Measurements from ENCODE around the gene C2orf69. TPM values are rescaled to one million over a fixed set of nuclear protein-coding genes. Genes with fewer than 3 reads are reported as not detected.

The C2orf69 gene
- total RNA-seq, 1 experiment from 2014 or later: 16.4 TPM

DNA sequence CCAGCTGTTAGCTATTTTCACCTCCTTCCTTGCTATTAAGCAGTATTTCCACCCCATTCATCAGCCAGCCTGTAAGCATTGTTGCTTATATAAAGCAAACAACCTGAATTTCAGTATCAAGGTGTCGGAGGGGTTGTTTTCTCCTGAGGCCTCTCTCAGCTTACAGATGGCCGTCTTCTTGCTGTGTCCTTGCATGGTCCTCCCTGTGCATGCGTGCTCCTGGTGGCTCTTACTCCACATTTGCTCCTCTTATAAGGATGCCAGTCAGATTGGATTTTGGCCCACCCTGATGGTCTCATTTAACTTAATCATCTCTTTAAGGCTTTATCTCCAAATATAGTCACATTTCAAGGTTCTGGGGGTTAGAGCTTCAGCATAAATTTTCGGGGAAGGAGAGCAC, 46.9 kb downstream of the C2orf69 start:
- ChIA-PET POLR2A (ENCODE audit: low non-redundant PET) (interaction anchor here (0.5 kb wide), 1 partner anchor 18 kb away, joined by 7 read pairs; no protein-coding TSS in a partner anchor), CTCF (no interaction called here)
- intact Hi-C loops (cut with micrococcal nuclease; ENCODE audit: unreplicated experiment): loop anchor here (5.0 kb wide), 1 partner anchor 854 kb away; the partner anchor contains the start of gene BZW1
- BruUV-seq (replicated peaks): no TSS peak
- H3K27me3 ChIP-seq (replicated peaks; ENCODE audit: insufficient read depth, low read depth, low read length, poor library complexity): no peaks in the 10 kb centered on the region
- peaks cover 33% of the 10 kb centered on the region for H3K36me3 ChIP-seq (ENCODE audit: insufficient read depth, low read length, poor library complexity, severe bottlenecking)
- DNase-seq (ENCODE audit: low spot score): no peak
- H3K4me1 ChIP-seq (ENCODE audit: insufficient read depth, low read length, poor library complexity, severe bottlenecking): peaks cover 9% of the 10 kb centered on the region
- TF ChIP-seq EZH2 (IDR thresholded peaks at IDR 0.05; ENCODE audit: borderline replicate concordance, low read depth, low read length, poor library complexity, severe bottlenecking): no peak
- TF ChIP-seq, protein P1, sequence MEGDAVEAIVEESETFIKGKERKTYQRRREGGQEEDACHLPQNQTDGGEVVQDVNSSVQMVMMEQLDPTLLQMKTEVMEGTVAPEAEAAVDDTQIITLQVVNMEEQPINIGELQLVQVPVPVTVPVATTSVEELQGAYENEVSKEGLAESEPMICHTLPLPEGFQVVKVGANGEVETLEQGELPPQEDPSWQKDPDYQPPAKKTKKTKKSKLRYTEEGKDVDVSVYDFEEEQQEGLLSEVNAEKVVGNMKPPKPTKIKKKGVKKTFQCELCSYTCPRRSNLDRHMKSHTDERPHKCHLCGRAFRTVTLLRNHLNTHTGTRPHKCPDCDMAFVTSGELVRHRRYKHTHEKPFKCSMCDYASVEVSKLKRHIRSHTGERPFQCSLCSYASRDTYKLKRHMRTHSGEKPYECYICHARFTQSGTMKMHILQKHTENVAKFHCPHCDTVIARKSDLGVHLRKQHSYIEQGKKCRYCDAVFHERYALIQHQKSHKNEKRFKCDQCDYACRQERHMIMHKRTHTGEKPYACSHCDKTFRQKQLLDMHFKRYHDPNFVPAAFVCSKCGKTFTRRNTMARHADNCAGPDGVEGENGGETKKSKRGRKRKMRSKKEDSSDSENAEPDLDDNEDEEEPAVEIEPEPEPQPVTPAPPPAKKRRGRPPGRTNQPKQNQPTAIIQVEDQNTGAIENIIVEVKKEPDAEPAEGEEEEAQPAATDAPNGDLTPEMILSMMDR (conservative IDR thresholded peaks at IDR 0.05; ENCODE audit: low read depth, low read length): no peak
- H3K4me3 ChIP-seq (ENCODE audit: low read depth, low read length, poor library complexity, severe bottlenecking): no peak overlapping the region
- no peak overlapping the region for H3K27ac ChIP-seq (ENCODE audit: low read depth, low read length, poor library complexity, severe bottlenecking)
- H3K9me3 ChIP-seq (ENCODE audit: low read depth, low read length, poor library complexity, severe bottlenecking): no peaks in the 10 kb centered on the region

DNA sequence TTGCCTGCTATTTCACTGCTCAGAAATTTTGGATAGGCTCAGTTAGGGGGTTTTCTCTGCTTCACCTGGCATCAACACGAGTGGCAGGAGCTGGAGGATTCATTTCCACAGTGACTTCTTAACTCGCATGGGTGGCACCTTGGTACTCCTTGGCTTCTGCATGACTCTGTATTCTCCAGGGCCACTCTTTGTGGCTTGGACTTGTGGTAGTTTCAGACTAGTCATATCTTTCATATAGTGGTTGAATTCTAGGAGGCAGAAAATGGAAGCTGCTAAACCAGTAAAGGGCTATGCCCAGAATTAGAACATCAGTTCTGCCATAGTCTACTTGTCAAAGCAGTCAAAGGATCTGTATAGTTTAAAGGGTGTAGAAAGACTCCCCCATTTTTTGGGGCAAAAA, 51.1 kb downstream of the C2orf69 start:
- CTCF ChIA-PET: no interaction called here
- intact Hi-C loops (cut with micrococcal nuclease; ENCODE audit: unreplicated experiment): no loop called here
- H3K4me3 ChIP-seq (ENCODE audit: low read depth, low read length, poor library complexity, severe bottlenecking): no peak overlapping the region
- no peaks in the 10 kb centered on the region for H3K9me3 ChIP-seq (ENCODE audit: low read depth, low read length, poor library complexity, severe bottlenecking)
- no TSS peak for BruUV-seq (replicated peaks)
- no peaks in the 10 kb centered on the region for H3K27me3 ChIP-seq (replicated peaks; ENCODE audit: insufficient read depth, low read depth, low read length, poor library complexity)
- DNase-seq (ENCODE audit: low spot score): no peak
- no peak for TF ChIP-seq EZH2 (IDR thresholded peaks at IDR 0.05; ENCODE audit: borderline replicate concordance, low read depth, low read length, poor library complexity, severe bottlenecking)
- TF ChIP-seq, protein P1 (conservative IDR thresholded peaks at IDR 0.05; ENCODE audit: low read depth, low read length): no peak
- peaks cover 50% of the 10 kb centered on the region for H3K36me3 ChIP-seq (ENCODE audit: insufficient read depth, low read length, poor library complexity, severe bottlenecking)
- H3K27ac ChIP-seq (ENCODE audit: low read depth, low read length, poor library complexity, severe bottlenecking): no peak overlapping the region
- no peaks in the 10 kb centered on the region for H3K4me1 ChIP-seq (ENCODE audit: insufficient read depth, low read length, poor library complexity, severe bottlenecking)
- POLR2A ChIA-PET (ENCODE audit: low non-redundant PET): no interaction called here

DNA sequence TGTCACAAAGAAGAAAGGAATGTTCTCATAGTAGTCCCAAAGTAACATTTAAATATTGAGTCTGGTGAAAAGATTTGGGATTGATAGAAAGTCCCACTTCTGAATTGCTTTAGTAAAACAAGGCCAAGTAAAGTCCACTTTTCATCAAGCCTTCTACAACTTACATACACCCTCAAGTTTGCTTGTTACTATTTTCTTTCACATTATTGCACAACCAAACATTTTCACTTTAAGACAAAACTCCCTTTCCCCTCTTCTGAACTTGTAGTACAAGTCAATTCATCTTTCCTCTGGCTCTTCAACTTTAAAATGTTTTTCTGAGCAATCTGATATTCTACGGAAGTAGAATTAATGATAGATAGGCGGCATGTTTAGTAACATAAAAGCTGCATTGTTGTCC, 55.3 kb downstream of the C2orf69 start:
- TF ChIP-seq EZH2 (IDR thresholded peaks at IDR 0.05; ENCODE audit: borderline replicate concordance, low read depth, low read length, poor library complexity, severe bottlenecking): no peak
- TF ChIP-seq, protein P1 (conservative IDR thresholded peaks at IDR 0.05; ENCODE audit: low read depth, low read length): no peak
- POLR2A ChIA-PET (ENCODE audit: low non-redundant PET): no interaction called here

More for the DNA sequence above, 55.3 kb downstream of the C2orf69 start:
- intact Hi-C loops (cut with micrococcal nuclease; ENCODE audit: unreplicated experiment): no loop called here
- CTCF ChIA-PET: no interaction called here
- Histone ChIP-seq H3K9me3 (ENCODE audit: low read depth, low read length, poor library complexity, severe bottlenecking) (no peaks in the 10 kb centered on the region), H3K4me1 (ENCODE audit: insufficient read depth, low read length, poor library complexity, severe bottlenecking) (no peaks in the 10 kb centered on the region), H3K36me3 (ENCODE audit: insufficient read depth, low read length, poor library complexity, severe bottlenecking) (peaks cover 30% of the 10 kb centered on the region), H3K27ac (ENCODE audit: low read depth, low read length, poor library complexity, severe bottlenecking) (no peak overlapping the region), H3K4me3 (ENCODE audit: low read depth, low read length, poor library complexity, severe bottlenecking) (no peak overlapping the region), H3K27me3 (replicated peaks; ENCODE audit: insufficient read depth, low read depth, low read length, poor library complexity) (no peaks in the 10 kb centered on the region)
- no TSS peak for BruUV-seq (replicated peaks)
- no peak for DNase-seq (ENCODE audit: low spot score)
